Stimulated activated CD8-positive, alpha-beta memory T cell treated with anti-CD3 and anti-CD28 coated beads, Interleukin-15, amount 100 ng/mL, for 1 hour (primary cell): Measurements from ENCODE around the gene INPP5A.

Experiments used
- DNase-seq: peaks from one replicate; pipeline ENCODE4 v3.0.0-alpha.2; 2020; ENCODE audit warnings: low read depth

INPP5A gene

GRCh38 chr10:132707121-132707775, 169.7 kb downstream of the INPP5A start:
- DNase-seq = no peak

- DNase-seq = no peak
Measured at GRCh38 chr10:132707776-132708171, 170.2 kb downstream of the INPP5A start.

- DNase-seq = no peak
Measured at GRCh38 chr10:132708441-132708840, 170.9 kb downstream of the INPP5A start.

- no peak for DNase-seq
Measured at GRCh38 chr10:132708936-132709335, 171.3 kb downstream of the INPP5A start.

GRCh38 chr10:132709471-132709951, 171.9 kb downstream of the INPP5A start:
- DNase-seq = no peak

GRCh38 chr10:132710036-132710686, 172.6 kb downstream of the INPP5A start:
- DNase-seq = no peak

- DNase-seq = no peak
Measured at GRCh38 chr10:132710746-132711612, 173.4 kb downstream of the INPP5A start.

GRCh38 chr10:132711613-132712121, 174.1 kb downstream of the INPP5A start:
- no peak for DNase-seq

- no peak for DNase-seq
Measured at GRCh38 chr10:132712291-132712690, 174.7 kb downstream of the INPP5A start.

GRCh38 chr10:132712743-132713142, 175.2 kb downstream of the INPP5A start:
- no peak for DNase-seq

- DNase-seq = no peak
Measured at GRCh38 chr10:132713421-132714095, 176.0 kb downstream of the INPP5A start.

GRCh38 chr10:132714096-132714985, 176.8 kb downstream of the INPP5A start:
- no peak for DNase-seq

GRCh38 chr10:132714986-132715775, 177.6 kb downstream of the INPP5A start:
- no peak for DNase-seq

- DNase-seq = no peak
Measured at GRCh38 chr10:132715776-132716680, 178.4 kb downstream of the INPP5A start.

GRCh38 chr10:132716691-132717490, 179.3 kb downstream of the INPP5A start:
- no peak for DNase-seq

GRCh38 chr10:132721725-132722124, 184.1 kb downstream of the INPP5A start:
- DNase-seq = no peak

GRCh38 chr10:132722394-132723329, 185.1 kb downstream of the INPP5A start:
- no peak for DNase-seq
